HG03280 (cell line): ENCODE measurements around the gene GOLGA8T.
"Not testable (repeated sequence)": the region's sequence is repeated elsewhere in the genome, so short reads cannot be mapped to it uniquely, and the experiment has no call there.

Source experiments
- ATAC-seq: cut with Tn5 transposase; IDR thresholded peaks from one replicate; pipeline ENCODE4 v1.9.1; 2021; ENCODE audit warnings: mild to moderate bottlenecking, moderate library complexity; ENCODE audit not compliant: unreplicated experiment

Gene GOLGA8T

DNA sequence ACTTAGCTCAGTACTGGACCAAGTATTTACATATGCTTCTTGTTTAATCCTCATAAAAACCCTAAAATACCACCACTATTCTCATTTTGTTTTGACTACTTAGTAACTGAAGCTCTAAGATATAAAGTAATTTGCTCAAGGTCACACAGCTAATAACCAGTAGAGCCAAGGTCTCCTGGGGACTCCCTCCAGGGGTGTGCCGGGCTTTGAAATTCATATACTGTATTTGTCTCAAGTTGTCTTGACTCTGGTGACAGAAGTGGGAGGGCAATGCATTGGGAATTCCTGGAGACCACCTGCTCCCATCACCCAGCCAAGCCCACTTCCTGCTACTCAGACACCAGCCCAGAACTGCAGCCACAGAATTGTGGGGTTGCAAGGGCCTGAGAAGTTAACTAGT, 54.9 kb downstream of the GOLGA8T start:
- not testable (repeated sequence) for ATAC-seq

DNA sequence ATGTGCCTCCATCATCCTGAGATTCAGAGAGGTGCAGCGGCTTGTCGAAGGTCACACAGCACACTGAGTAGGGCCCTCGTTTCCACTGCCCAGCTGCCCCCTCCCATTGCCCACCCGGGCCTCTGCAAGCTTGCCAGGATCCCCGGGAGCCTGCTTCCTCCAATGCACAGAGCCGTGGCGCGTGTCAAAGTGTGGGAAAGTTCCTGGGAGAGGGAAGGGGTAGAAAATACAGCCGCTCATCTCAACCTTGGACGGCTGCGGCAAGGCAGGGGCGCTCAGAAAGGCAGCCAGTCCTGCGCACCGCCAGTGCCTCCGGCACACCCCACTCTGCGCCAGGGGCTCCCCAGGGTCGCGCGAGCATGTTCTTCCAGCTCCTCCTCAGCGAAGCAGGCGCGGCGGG, 56.3 kb downstream of the GOLGA8T start:
- ATAC-seq: not testable (repeated sequence)

DNA sequence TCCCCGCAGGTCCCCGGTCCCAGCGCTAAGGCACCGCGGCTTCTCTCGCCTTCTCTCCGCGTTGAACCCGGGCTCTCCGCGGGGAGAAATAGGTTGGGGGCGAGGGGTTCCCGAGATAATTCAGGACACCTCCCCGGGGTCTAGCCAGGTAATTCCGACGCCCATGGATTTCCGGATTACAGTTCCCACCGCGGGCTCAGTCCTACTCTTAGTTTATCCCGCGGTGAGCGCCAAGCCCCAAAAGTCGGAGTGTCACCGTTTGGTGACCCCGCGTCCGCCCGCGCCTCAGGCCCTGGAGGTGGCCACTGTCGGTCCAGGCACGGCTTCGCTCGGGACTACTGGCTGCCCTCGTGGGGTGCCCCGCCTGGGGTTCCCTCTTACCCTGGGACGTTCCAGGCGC, 56.8 kb downstream of the GOLGA8T start:
- ATAC-seq: not testable (repeated sequence)

DNA sequence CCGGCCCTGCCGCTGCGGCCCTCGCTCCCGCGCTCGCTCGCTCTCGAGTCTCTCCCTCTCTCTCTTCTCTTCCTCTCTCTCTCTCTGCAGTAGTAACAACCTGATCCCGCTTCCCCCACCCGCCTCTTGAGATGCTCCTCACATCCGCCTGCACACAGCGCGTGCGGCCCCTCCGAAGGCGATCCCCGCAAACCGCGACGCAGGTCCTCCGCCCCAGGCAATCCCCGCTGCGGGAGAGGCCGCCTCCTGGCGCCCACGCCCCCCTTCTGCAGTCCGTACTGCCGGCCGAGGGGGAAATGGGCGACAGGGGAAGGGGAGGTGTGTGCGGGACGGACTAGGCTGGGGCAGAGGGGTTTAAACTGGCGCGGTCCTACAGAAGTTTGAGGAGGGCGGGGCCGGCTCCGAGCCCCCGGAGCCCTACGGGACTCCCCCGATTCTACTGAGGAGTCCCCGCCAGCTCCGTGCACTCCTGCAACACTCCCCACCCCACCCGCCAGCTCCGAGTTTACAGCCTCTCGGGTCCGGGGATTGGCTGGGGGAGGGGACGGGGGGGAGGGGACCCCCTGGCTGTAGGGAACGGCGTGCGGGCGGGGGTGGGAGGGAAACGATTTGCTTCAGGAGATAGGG, 57.4 kb downstream of the GOLGA8T start:
- ATAC-seq: not testable (repeated sequence)

DNA sequence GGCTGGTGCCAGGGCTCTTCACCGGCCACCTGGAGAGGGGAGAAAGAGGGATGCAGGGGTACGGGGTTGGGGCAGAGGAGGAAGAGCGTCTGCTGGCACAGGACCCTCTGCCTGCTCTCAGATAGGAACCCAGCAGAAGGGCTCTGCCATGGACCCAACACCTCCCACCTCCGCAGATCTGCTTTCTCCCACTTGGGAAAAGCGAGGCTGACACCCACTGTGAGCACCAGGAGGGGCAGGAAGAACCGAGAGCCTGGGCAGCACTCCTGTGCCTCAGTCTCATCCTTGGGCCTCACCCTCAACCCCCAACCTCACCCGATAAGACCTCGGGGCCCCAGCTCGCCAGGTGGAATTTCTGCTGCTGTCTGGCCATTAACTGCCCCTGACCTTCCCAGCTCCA, 58.0 kb downstream of the GOLGA8T start:
- ATAC-seq: not testable (repeated sequence)
